Trophoblast cell (in vitro differentiated cells and primary cell): ENCODE data around the gene POLR2C.
A peak's percentile ranks its signal among the peaks of the same experiment; 100 is the strongest.

Experiments
- DNase-seq, 2 donors: peaks; one replicate each; pipeline ENCODE4 v3.0.0-alpha.2; 2016
- H2AFZ ChIP-seq: 2 replicates; pipeline ENCODE4 v1.6.1; 2013; ENCODE audit warnings: low read length, moderate library complexity, mild to moderate bottlenecking; ENCODE audit not compliant: insufficient read depth, poor library complexity
- H2AK5ac ChIP-seq: 2 replicates; pipeline ENCODE4 v1.6.1; 2013; ENCODE audit warnings: mild to moderate bottlenecking, low read length
- H2BK120ac ChIP-seq: 2 replicates; pipeline ENCODE4 v1.6.1; 2013; ENCODE audit warnings: low read length, mild to moderate bottlenecking, moderate library complexity; ENCODE audit not compliant: insufficient read depth, poor library complexity
- H2BK12ac ChIP-seq: 2 replicates; pipeline ENCODE4 v1.6.1; 2013; ENCODE audit warnings: mild to moderate bottlenecking, low read length, moderate library complexity
- H2BK5ac ChIP-seq: 2 replicates; pipeline ENCODE4 v1.6.1; 2013; ENCODE audit warnings: low read length, low read depth, moderate library complexity, mild to moderate bottlenecking; ENCODE audit not compliant: poor library complexity
- H3K14ac ChIP-seq: 2 replicates; pipeline ENCODE4 v1.6.1; 2013; ENCODE audit warnings: mild to moderate bottlenecking, low read length
- H3K18ac ChIP-seq: 2 replicates; pipeline ENCODE4 v1.6.1; 2013; ENCODE audit warnings: mild to moderate bottlenecking, low read length
- H3K23ac ChIP-seq: 2 replicates; pipeline ENCODE4 v1.6.1; 2013; ENCODE audit warnings: low read length
- H3K27ac ChIP-seq: 2 replicates; pipeline ENCODE4 v1.5.1; 2013; ENCODE audit warnings: low read depth, mild to moderate bottlenecking, inconsistent platforms, low read length, moderate library complexity
- H3K27me3 ChIP-seq: 2 replicates; pipeline ENCODE4 v1.6.1; 2013; ENCODE audit warnings: inconsistent platforms, mild to moderate bottlenecking, low read length, moderate library complexity; ENCODE audit not compliant: insufficient read depth
- H3K36me3 ChIP-seq, 2 experiments: 1 replicate in 1 of 2; 2 replicates in 1 of 2; pipeline ENCODE4 v1.6.1; 2013; ENCODE audit warnings: low read length in 2 of 2, mild to moderate bottlenecking in 2 of 2, moderate library complexity in 1 of 2; ENCODE audit not compliant: insufficient read depth in 2 of 2, control insufficient read depth in 1 of 2
- H3K4ac ChIP-seq: 2 replicates; pipeline ENCODE4 v1.6.1; 2013; ENCODE audit warnings: low read depth, mild to moderate bottlenecking, low read length, moderate library complexity
- H3K4me1 ChIP-seq, 2 experiments: 1 replicate in 1 of 2; 2 replicates in 1 of 2; pipeline ENCODE4 v1.6.1; 2013; ENCODE audit warnings: low read length in 2 of 2, mild to moderate bottlenecking in 2 of 2, moderate library complexity in 1 of 2; ENCODE audit not compliant: insufficient read depth in 2 of 2, control insufficient read depth in 1 of 2
- H3K4me2 ChIP-seq: 2 replicates; pipeline ENCODE4 v1.6.1; 2013; ENCODE audit warnings: inconsistent platforms, mild to moderate bottlenecking, low read length, moderate library complexity
- H3K4me3 ChIP-seq: 2 replicates; pipeline ENCODE4 v1.5.1; 2013; ENCODE audit warnings: mild to moderate bottlenecking, low read depth, low read length, inconsistent platforms
- H3K79me1 ChIP-seq: one replicate; pipeline ENCODE4 v1.6.1; 2013; ENCODE audit warnings: low read length
- H3K79me2 ChIP-seq: 2 replicates; pipeline ENCODE4 v1.6.1; 2013; ENCODE audit warnings: low read length, mild to moderate bottlenecking; ENCODE audit not compliant: control insufficient read depth, insufficient read depth, poor library complexity
- H3K9ac ChIP-seq: 2 replicates; pipeline ENCODE4 v1.6.1; 2013; ENCODE audit warnings: mild to moderate bottlenecking, low read length
- H3K9me3 ChIP-seq: 2 replicates; pipeline ENCODE4 v1.6.1; 2013; ENCODE audit warnings: low read depth, mild to moderate bottlenecking, control low read depth, inconsistent platforms, low read length; ENCODE audit not compliant: insufficient read depth
- H4K12ac ChIP-seq: 2 replicates; pipeline ENCODE4 v1.6.1; 2013; ENCODE audit warnings: low read depth, mild to moderate bottlenecking, low read length, moderate library complexity
- H4K8ac ChIP-seq: 2 replicates; pipeline ENCODE4 v1.6.1; 2013; ENCODE audit warnings: low read depth, mild to moderate bottlenecking, low read length, moderate library complexity
- H4K91ac ChIP-seq: one replicate; pipeline ENCODE4 v1.6.1; 2013; ENCODE audit warnings: low read depth, mild to moderate bottlenecking, low read length, moderate library complexity
- WGBS: extraction: QIAGEN DNeasy Blood & Tissue Kit; methylation state at CpG from one replicate; pipeline ENCODE4 v1.1.7; 2013; ENCODE audit warnings: missing lambda C conversion rate; ENCODE audit not compliant: insufficient read length, insufficient coverage; ENCODE audit errors: extremely low coverage; 5-methylcytosine and 5-hydroxymethylcytosine counted together

POLR2C gene

GRCh38 chr16:57446531-57447185, 15.8 kb upstream of the POLR2C start:
- Histone ChIP-seq H3K4me2 (peak overlapping the region; percentile 65), H2AK5ac (peak overlapping the region; percentile 65), H3K18ac (peak overlapping the region; percentile 83), H2BK120ac (peak overlapping the region; percentile 62), H3K23ac (no peak overlapping the region), H3K4me1 (peaks cover 0 to 5% of the 10 kb centered on the region in 2 experiments), H2AFZ (peak overlapping the region; percentile 70), H3K14ac (peak overlapping the region; percentile 94), H3K4ac (peak overlapping the region; percentile 94), H3K9ac (peak overlapping the region; percentile 95), H2BK12ac (no peak overlapping the region), H3K79me2 (peaks cover 11% of the 10 kb centered on the region), H3K4me3 (peak overlapping the region; percentile 83), H4K91ac (peak overlapping the region; percentile 81), H3K9me3 (no peaks in the 10 kb centered on the region), H3K27me3 (no peaks in the 10 kb centered on the region), H4K8ac (peak overlapping the region; percentile 96), H3K36me3 (peaks cover 4 to 5% of the 10 kb centered on the region in 2 experiments), H4K12ac (peak overlapping the region; percentile 88), H3K27ac (peak overlapping the region; percentile 55), H2BK5ac (peak overlapping the region; percentile 71), H3K79me1 (peaks cover 9% of the 10 kb centered on the region)
- peak in 1 of 2 donors; percentile 18 for DNase-seq
- no CpG with 5 or more reads among the region's 28 CpGs for WGBS

GRCh38 chr16:57447186-57447962, 15.1 kb upstream of the POLR2C start, which contains the start of the genes CIAPIN1 and COQ9:
TSS of gene CIAPIN1 (minus strand) at chr16:57447385. CDS start at chr16:57440928, 6,457 bp downstream.
TSS of gene COQ9 (plus strand) at chr16:57447479. CDS start at chr16:57447506, 27 bp downstream.
- peak within 1 kb of the TSS; percentile 65 for H3K27ac ChIP-seq
- peak within 1 kb of the TSS; percentile 85 for H3K18ac ChIP-seq
- peaks cover 0 to 5% of the 10 kb centered on the region in 2 experiments for H3K4me1 ChIP-seq
- H2BK120ac ChIP-seq, result peak within 1 kb of the TSS; percentile 71
- H4K12ac ChIP-seq, result peak within 1 kb of the TSS; percentile 88
- DNase-seq, result peak; percentile 96 to 98
- H3K36me3 ChIP-seq, result peaks cover 4 to 8% of the 10 kb centered on the region in 2 experiments
- peak within 1 kb of the TSS; percentile 1 for H2BK12ac ChIP-seq
- no peak within 1 kb of the TSS for H3K23ac ChIP-seq
- H3K4me3 ChIP-seq, result peak within 1 kb of the TSS; percentile 97
- H3K9me3 ChIP-seq, result no peaks in the 10 kb centered on the region
- WGBS, result no CpG with 5 or more reads among the region's 68 CpGs
- H2BK5ac ChIP-seq, result peak within 1 kb of the TSS; percentile 71
- peak within 1 kb of the TSS; percentile 70 for H2AFZ ChIP-seq
- peak within 1 kb of the TSS; percentile 97 for H3K9ac ChIP-seq
- peak within 1 kb of the TSS; percentile 96 for H4K8ac ChIP-seq
- H3K4me2 ChIP-seq, result peak within 1 kb of the TSS; percentile 91
- peak within 1 kb of the TSS; percentile 94 for H3K14ac ChIP-seq
- H3K27me3 ChIP-seq, result no peaks in the 10 kb centered on the region
- peak within 1 kb of the TSS; percentile 94 for H3K4ac ChIP-seq
- H4K91ac ChIP-seq, result peak within 1 kb of the TSS; percentile 93
- peak within 1 kb of the TSS; percentile 95 for H2AK5ac ChIP-seq
- peaks cover 9% of the 10 kb centered on the region for H3K79me1 ChIP-seq
- H3K79me2 ChIP-seq, result peaks cover 11% of the 10 kb centered on the region

GRCh38 chr16:57452021-57452420, 10.5 kb upstream of the POLR2C start:
- Histone ChIP-seq H3K14ac (no peak overlapping the region), H2AFZ (no peak overlapping the region), H4K8ac (no peak overlapping the region), H3K9ac (no peak overlapping the region), H3K36me3 (peaks cover 19 to 36% of the 10 kb centered on the region in 2 experiments), H3K18ac (no peak overlapping the region), H3K27ac (no peak overlapping the region), H2BK5ac (no peak overlapping the region), H3K79me2 (peaks cover 5% of the 10 kb centered on the region), H2BK12ac (no peak overlapping the region), H2BK120ac (no peak overlapping the region), H3K4me3 (no peak overlapping the region), H3K4ac (no peak overlapping the region), H3K79me1 (peaks cover 5% of the 10 kb centered on the region), H4K91ac (no peak overlapping the region), H2AK5ac (no peak overlapping the region), H3K4me1 (peaks cover 5 to 6% of the 10 kb centered on the region in 2 experiments), H3K9me3 (no peaks in the 10 kb centered on the region), H3K27me3 (no peaks in the 10 kb centered on the region), H3K4me2 (no peak overlapping the region), H3K23ac (no peak overlapping the region), H4K12ac (no peak overlapping the region)
- DNase-seq, result peak; percentile 52 to 76
- no CpG with 5 or more reads among the region's 10 CpGs for WGBS

GRCh38 chr16:57462978-57463362, 491 bp downstream of the POLR2C start:
- Histone ChIP-seq H3K79me2 (peaks cover 11% of the 10 kb centered on the region), H3K9me3 (no peaks in the 10 kb centered on the region), H3K27ac (peak overlapping the region; percentile 12), H3K9ac (peak overlapping the region; percentile 65), H2AFZ (peak overlapping the region; percentile 53), H2BK120ac (peak overlapping the region; percentile 79), H2AK5ac (peak overlapping the region; percentile 98), H4K91ac (peak overlapping the region; percentile 82), H3K36me3 (peaks cover 31 to 55% of the 10 kb centered on the region in 2 experiments), H2BK12ac (peak overlapping the region; percentile 78), H4K12ac (peak overlapping the region; percentile 52), H3K4me3 (peak overlapping the region; percentile 92), H3K79me1 (peaks cover 5% of the 10 kb centered on the region), H4K8ac (peak overlapping the region; percentile 93), H3K4me2 (peak overlapping the region; percentile 65), H3K4ac (peak overlapping the region; percentile 99), H3K27me3 (no peaks in the 10 kb centered on the region), H2BK5ac (peak overlapping the region; percentile 85), H3K4me1 (peaks cover 6 to 9% of the 10 kb centered on the region in 2 experiments), H3K23ac (no peak overlapping the region), H3K18ac (peak overlapping the region; percentile 90), H3K14ac (peak overlapping the region; percentile 45)
- WGBS, result no CpG with 5 or more reads among the region's 16 CpGs
- peak in 1 of 2 donors; percentile 13 for DNase-seq
